K562 (cell line): ENCODE data around the gene TMEM252. TPM values are rescaled to one million over a fixed set of nuclear protein-coding genes. Genes with fewer than 3 reads are reported as not detected.

Experiments
- GTF2F1 ChIP-seq: IDR thresholded peaks from 2 replicates; pipeline ENCODE4 v1.6.1; 2011; ENCODE audit warnings: low read depth, low read length, improper control_type of control experiment
- TAF1 ChIP-seq: IDR thresholded peaks from 2 replicates; pipeline ENCODE4 v1.6.1; 2011; ENCODE audit warnings: mild to moderate bottlenecking, low read length, moderate library complexity; ENCODE audit not compliant: insufficient read depth, control insufficient read depth, severe bottlenecking; ENCODE audit errors: extremely low read depth
- polyA plus RNA-seq, 8 experiments: library from polyadenylated mRNA; depleted of rRNA in 4 of 8; stranded (reverse) in 5 of 8; unstranded in 3 of 8; fragments of >200 nt; fragmentation: Nextera tagmentation in 2 of 8; fragmentation: Illumina TruSeq in 1 of 8; extraction: Ambion mirVana in 2 of 8; extraction: Trizol in 1 of 8; gene quantifications; 2 replicates each; pipeline versions ENCODE4 v1.2.1 to v1.2.3, GENCODE V29; 2011 to 2014; ENCODE audit warnings: inconsistent platforms in 1 of 8, missing spikeins in 1 of 8
- total RNA-seq, 7 experiments: library from RNA; depleted of rRNA in 6 of 7; stranded (reverse); fragments of >200 nt in 6 of 7; fragmentation: Illumina TruSeq in 2 of 7; extraction: Trizol in 2 of 7; gene quantifications; 2 replicates each; pipeline versions ENCODE4 v1.2.1 to v1.2.3, GENCODE V29; 2011 to 2021; ENCODE audit warnings: low replicate concordance in 1 of 7
- TF ChIP-seq, protein P1 (sequence below): fragments of 250-450 bp; sonication (Bioruptor Pico); IDR thresholded peaks from 2 replicates; pipeline ENCODE4 v1.9.0; 2021; ENCODE audit warnings: mild to moderate bottlenecking, inconsistent platforms
- TF ChIP-seq, protein P2 (sequence below): fragments of 450-650 bp; IDR thresholded peaks from 2 replicates; pipeline ENCODE4 v1.6.1; 2016
- TF ChIP-seq, protein P3 (sequence below): fragments of 450-650 bp; formaldehyde crosslinking; IDR thresholded peaks from 2 replicates; pipeline ENCODE4 v1.4.0; 2022; ENCODE audit warnings: missing genetic modification characterization

TMEM252 gene
- total and polyA plus RNA-seq, 9 of the 15 experiments (the other 6 are each of a cell fraction or from before 2014, with no cell fraction given): not detected

GRCh38 chr9:68506551-68506950, 34.1 kb downstream of the TMEM252 start (continued):
- TF ChIP-seq, protein P1, sequence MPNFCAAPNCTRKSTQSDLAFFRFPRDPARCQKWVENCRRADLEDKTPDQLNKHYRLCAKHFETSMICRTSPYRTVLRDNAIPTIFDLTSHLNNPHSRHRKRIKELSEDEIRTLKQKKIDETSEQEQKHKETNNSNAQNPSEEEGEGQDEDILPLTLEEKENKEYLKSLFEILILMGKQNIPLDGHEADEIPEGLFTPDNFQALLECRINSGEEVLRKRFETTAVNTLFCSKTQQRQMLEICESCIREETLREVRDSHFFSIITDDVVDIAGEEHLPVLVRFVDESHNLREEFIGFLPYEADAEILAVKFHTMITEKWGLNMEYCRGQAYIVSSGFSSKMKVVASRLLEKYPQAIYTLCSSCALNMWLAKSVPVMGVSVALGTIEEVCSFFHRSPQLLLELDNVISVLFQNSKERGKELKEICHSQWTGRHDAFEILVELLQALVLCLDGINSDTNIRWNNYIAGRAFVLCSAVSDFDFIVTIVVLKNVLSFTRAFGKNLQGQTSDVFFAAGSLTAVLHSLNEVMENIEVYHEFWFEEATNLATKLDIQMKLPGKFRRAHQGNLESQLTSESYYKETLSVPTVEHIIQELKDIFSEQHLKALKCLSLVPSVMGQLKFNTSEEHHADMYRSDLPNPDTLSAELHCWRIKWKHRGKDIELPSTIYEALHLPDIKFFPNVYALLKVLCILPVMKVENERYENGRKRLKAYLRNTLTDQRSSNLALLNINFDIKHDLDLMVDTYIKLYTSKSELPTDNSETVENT: no peak
- TF ChIP-seq, protein P2, sequence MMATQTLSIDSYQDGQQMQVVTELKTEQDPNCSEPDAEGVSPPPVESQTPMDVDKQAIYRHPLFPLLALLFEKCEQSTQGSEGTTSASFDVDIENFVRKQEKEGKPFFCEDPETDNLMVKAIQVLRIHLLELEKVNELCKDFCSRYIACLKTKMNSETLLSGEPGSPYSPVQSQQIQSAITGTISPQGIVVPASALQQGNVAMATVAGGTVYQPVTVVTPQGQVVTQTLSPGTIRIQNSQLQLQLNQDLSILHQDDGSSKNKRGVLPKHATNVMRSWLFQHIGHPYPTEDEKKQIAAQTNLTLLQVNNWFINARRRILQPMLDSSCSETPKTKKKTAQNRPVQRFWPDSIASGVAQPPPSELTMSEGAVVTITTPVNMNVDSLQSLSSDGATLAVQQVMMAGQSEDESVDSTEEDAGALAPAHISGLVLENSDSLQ: no peak
- TF ChIP-seq, protein P3, sequence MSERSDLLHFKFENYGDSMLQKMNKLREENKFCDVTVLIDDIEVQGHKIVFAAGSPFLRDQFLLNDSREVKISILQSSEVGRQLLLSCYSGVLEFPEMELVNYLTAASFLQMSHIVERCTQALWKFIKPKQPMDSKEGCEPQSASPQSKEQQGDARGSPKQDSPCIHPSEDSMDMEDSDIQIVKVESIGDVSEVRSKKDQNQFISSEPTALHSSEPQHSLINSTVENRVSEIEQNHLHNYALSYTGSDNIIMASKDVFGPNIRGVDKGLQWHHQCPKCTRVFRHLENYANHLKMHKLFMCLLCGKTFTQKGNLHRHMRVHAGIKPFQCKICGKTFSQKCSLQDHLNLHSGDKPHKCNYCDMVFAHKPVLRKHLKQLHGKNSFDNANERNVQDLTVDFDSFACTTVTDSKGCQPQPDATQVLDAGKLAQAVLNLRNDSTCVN: no peak
- TF ChIP-seq GTF2F1: no peak
- TF ChIP-seq TAF1: no peak
